HepG2 (cell line): ENCODE results near the gene GNA12. TPM values are rescaled to one million over a fixed set of nuclear protein-coding genes. Genes with fewer than 3 reads are reported as not detected.

ENCODE experiments used
- ATAC-seq: fragments of 200-7000 bp; cut with Tn5 transposase; 3 replicates; pipeline ENCODE4 v1.9.1; 2020; ENCODE audit warnings: mild to moderate bottlenecking, moderate library complexity
- BruUV-seq: library from RNA; stranded (reverse); fragments of 400-500 nt; replicated peaks from 2 replicates; lab custom pipeline; 2021; lab: Mats Ljungman, UMichigan
- CTCF ChIA-PET: fragments of 300-600 bp; formaldehyde crosslinking; extraction: SDS; loops from one replicate; lab custom pipeline; 2021; ENCODE audit warnings: low total read pairs, inconsistent platforms, low intra/inter-chr PET ratio; lab: Yijun Ruan, JAX
- POLR2A ChIA-PET: fragments of 350-600 bp; sonication (Branson Sonifier 250); formaldehyde crosslinking; loops from one replicate; lab custom pipeline; 2020; ENCODE audit warnings: antibody characterized with exemption, inconsistent platforms; lab: Yijun Ruan, JAX
- DNase-seq: peaks from one replicate; pipeline ENCODE4 v3.0.0-alpha.2; 2015; ENCODE audit warnings: low spot score
- FAIRE-seq: peaks from 3 replicates; lab custom pipeline; 2011; peaks lifted over from hg19 to GRCh38; lab: Jason Lieb, UNC
- H2AFZ ChIP-seq: one replicate; pipeline ENCODE4 v1.6.1; 2011; ENCODE audit warnings: low read length, inconsistent platforms
- H3K27ac ChIP-seq: fragments of 300-600 bp; 3 replicates; pipeline ENCODE4 v1.8.0; 2011; ENCODE audit warnings: mixed run types, mild to moderate bottlenecking, mixed read lengths, low read length, inconsistent platforms; ENCODE audit not compliant: insufficient read depth; ENCODE audit errors: extremely low read length
- H3K27me3 ChIP-seq, 2 experiments: fragments of 200-600 bp in 1 of 2; 2 replicates in 1 of 2; 3 replicates in 1 of 2; pipeline versions ENCODE4 v1.6.0 to v1.8.0; 2011; ENCODE audit warnings: low read length in 2 of 2, mild to moderate bottlenecking in 2 of 2, moderate library complexity in 2 of 2, inconsistent platforms in 1 of 2; ENCODE audit not compliant: insufficient read depth in 2 of 2, control insufficient read depth in 1 of 2
- H3K36me3 ChIP-seq, 2 experiments: fragments of 200-600 bp in 1 of 2; replicated peaks in 1 of 2; 2 replicates in 1 of 2; 3 replicates in 1 of 2; pipeline versions ENCODE4 v1.5.1 to v1.8.0; 2011; ENCODE audit warnings: low read length in 2 of 2, inconsistent platforms in 1 of 2; ENCODE audit not compliant: insufficient read depth in 2 of 2, control insufficient read depth in 1 of 2
- H3K4me1 ChIP-seq: 2 replicates; pipeline ENCODE4 v1.5.1; 2012; ENCODE audit warnings: low read length, inconsistent platforms; ENCODE audit not compliant: insufficient read depth
- H3K4me2 ChIP-seq: 2 replicates; pipeline ENCODE4 v1.6.0; 2011; ENCODE audit warnings: low read depth, low read length, inconsistent platforms
- H3K4me3 ChIP-seq, 3 experiments: fragments of 200-600 bp in 1 of 3; sonication (generic), shearing (Covaris generic) in 1 of 3; replicated peaks in 1 of 3; 2 replicates each; pipeline ENCODE4 v1.5.1; 2011 to 2016; ENCODE audit warnings: low read length in 3 of 3, inconsistent platforms in 2 of 3, low read depth in 2 of 3, mild to moderate bottlenecking in 2 of 3, control low read depth in 1 of 3, mixed read lengths in 1 of 3; ENCODE audit not compliant: insufficient read depth in 1 of 3
- H3K79me2 ChIP-seq: one replicate; pipeline ENCODE4 v1.6.1; 2011; ENCODE audit warnings: low read length, inconsistent platforms; ENCODE audit not compliant: insufficient read depth
- H3K9ac ChIP-seq: 2 replicates; pipeline ENCODE4 v1.6.0; 2011; ENCODE audit warnings: mild to moderate bottlenecking, low read depth, low read length, inconsistent platforms; ENCODE audit not compliant: insufficient read depth
- H3K9me3 ChIP-seq: 2 replicates; pipeline ENCODE4 v1.5.1; 2012; ENCODE audit warnings: mild to moderate bottlenecking, low read length
- H4K20me1 ChIP-seq: 2 replicates; pipeline ENCODE4 v1.6.0; 2011; ENCODE audit warnings: inconsistent platforms, mild to moderate bottlenecking, low read length, moderate library complexity; ENCODE audit not compliant: insufficient read depth
- CBFB ChIP-seq: sonication (generic); formaldehyde crosslinking; IDR thresholded peaks from 2 replicates; pipeline ENCODE4 v1.4.0; 2020; ENCODE audit warnings: missing genetic modification reagents
- HCFC1 ChIP-seq: fragments of 150-350 bp; IDR thresholded peaks from 2 replicates; pipeline ENCODE4 v1.6.1; 2014; ENCODE audit warnings: low read depth, low read length
- HNRNPUL1 ChIP-seq: fragments of 200-400 bp; formaldehyde crosslinking; IDR thresholded peaks from 2 replicates; pipeline ENCODE4 v1.6.1; 2017; ENCODE audit warnings: low read depth, mild to moderate bottlenecking, low read length, moderate library complexity
- MTF2 ChIP-seq: sonication (generic); formaldehyde crosslinking; IDR thresholded peaks from 2 replicates; pipeline ENCODE4 v1.5.0; 2020; ENCODE audit warnings: missing genetic modification reagents, borderline replicate concordance
- MZF1 ChIP-seq: sonication (generic); formaldehyde crosslinking; IDR thresholded peaks from 2 replicates; pipeline ENCODE4 v1.8.1; 2023; ENCODE audit warnings: mild to moderate bottlenecking, missing genetic modification reagents, borderline replicate concordance
- NBN ChIP-seq: fragments of 450-650 bp; conservative IDR thresholded peaks from 2 replicates; pipeline ENCODE4 v1.6.1; 2017
- NR2F6 ChIP-seq, 2 experiments: IDR thresholded peaks; 2 replicates each; pipeline ENCODE4 v1.6.1; 2016; ENCODE audit warnings: antibody characterized with exemption in 1 of 2, mild to moderate bottlenecking in 1 of 2
- PHF8 ChIP-seq: sonication (generic); formaldehyde crosslinking; IDR thresholded peaks from 2 replicates; pipeline ENCODE4 v1.5.0; 2020; ENCODE audit warnings: missing genetic modification reagents
- RNF2 ChIP-seq: fragments of 450-650 bp; conservative IDR thresholded peaks from 2 replicates; pipeline ENCODE4 v1.6.1; 2016; ENCODE audit warnings: low read depth
- U2AF2 ChIP-seq: fragments of 200-400 bp; formaldehyde crosslinking; IDR thresholded peaks from 2 replicates; pipeline ENCODE4 v1.6.1; 2017; ENCODE audit warnings: low read depth, mild to moderate bottlenecking, low read length
- ZNF589 ChIP-seq: sonication (generic); formaldehyde crosslinking; conservative IDR thresholded peaks from 2 replicates; pipeline ENCODE4 v1.8.0; 2022; ENCODE audit warnings: mild to moderate bottlenecking, moderate library complexity, missing genetic modification reagents
- ZNF672 ChIP-seq: sonication (generic); formaldehyde crosslinking; IDR thresholded peaks from 2 replicates; pipeline ENCODE4 v1.8.1; 2022; ENCODE audit warnings: missing genetic modification reagents
- ZNF713 ChIP-seq: sonication (generic); formaldehyde crosslinking; IDR thresholded peaks from 2 replicates; pipeline ENCODE4 v1.4.0; 2020; ENCODE audit warnings: mild to moderate bottlenecking, missing genetic modification reagents
- WGBS: methylation state at CpG from one replicate; pipeline ENCODE4 v1.1.6; 2017; ENCODE audit warnings: low lambda C conversion rate; 5-methylcytosine and 5-hydroxymethylcytosine counted together
- in situ Hi-C: cut with HindIII; loops from 2 replicates; pipeline ENCODE4 v1.10.0; 2017; ENCODE audit warnings: low pct_unique_long_range_greater_than_20kb; ENCODE audit not compliant: extremely low pct_ligation_motif_present
- intact Hi-C: fragments of 100-400 bp; cut with micrococcal nuclease; formaldehyde crosslinking; loops from one replicate; pipeline ENCODE4 v1.10.0; 2022; ENCODE audit not compliant: unreplicated experiment
- polyA plus RNA-seq, 8 experiments: library from polyadenylated mRNA; depleted of rRNA in 3 of 8; stranded (reverse) in 7 of 8; unstranded in 1 of 8; fragments of >200 nt; fragmentation: Illumina TruSeq in 4 of 8; extraction: Trizol in 4 of 8; gene quantifications; 2 replicates each; pipeline versions ENCODE4 v1.2.1 to v1.2.3, GENCODE V29; 2011 to 2016; ENCODE audit warnings: low read depth in 4 of 8, missing spikeins in 1 of 8, mixed read lengths in 1 of 8; ENCODE audit not compliant: insufficient read depth in 1 of 8
- total RNA-seq, 5 experiments: library from RNA; depleted of rRNA; stranded (reverse); fragments of >200 nt; fragmentation: Illumina TruSeq; extraction: Trizol; gene quantifications; 2 replicates each; pipeline ENCODE4 v1.2.3, GENCODE V29; 2016; ENCODE audit warnings: low read depth in 1 of 5
- TF ChIP-seq, protein P1 (sequence below): sonication (generic); formaldehyde crosslinking; IDR thresholded peaks from 2 replicates; pipeline ENCODE4 v1.5.0; 2020; ENCODE audit warnings: mild to moderate bottlenecking, missing genetic modification reagents, moderate library complexity
- TF ChIP-seq, protein P2 (sequence below): IDR thresholded peaks from 2 replicates; pipeline ENCODE4 v1.6.1; 2016; ENCODE audit warnings: missing compliant biosample characterization, missing genetic modification reagents, borderline replicate concordance
- TF ChIP-seq, protein P3 (sequence below): sonication (generic); formaldehyde crosslinking; IDR thresholded peaks from 2 replicates; pipeline ENCODE4 v1.5.1; 2020; ENCODE audit warnings: missing genetic modification reagents, mild to moderate bottlenecking, borderline replicate concordance
- TF ChIP-seq, protein P4 (sequence below): sonication (generic); formaldehyde crosslinking; IDR thresholded peaks from 2 replicates; pipeline ENCODE4 v1.8.0; 2022; ENCODE audit warnings: mild to moderate bottlenecking, missing genetic modification reagents, moderate library complexity

Gene GNA12
- total and polyA plus RNA-seq, 2 of the 13 experiments (the other 11 are each of a cell fraction or from before 2014, with no cell fraction given): 16.2 to 50.9 TPM

DNA sequence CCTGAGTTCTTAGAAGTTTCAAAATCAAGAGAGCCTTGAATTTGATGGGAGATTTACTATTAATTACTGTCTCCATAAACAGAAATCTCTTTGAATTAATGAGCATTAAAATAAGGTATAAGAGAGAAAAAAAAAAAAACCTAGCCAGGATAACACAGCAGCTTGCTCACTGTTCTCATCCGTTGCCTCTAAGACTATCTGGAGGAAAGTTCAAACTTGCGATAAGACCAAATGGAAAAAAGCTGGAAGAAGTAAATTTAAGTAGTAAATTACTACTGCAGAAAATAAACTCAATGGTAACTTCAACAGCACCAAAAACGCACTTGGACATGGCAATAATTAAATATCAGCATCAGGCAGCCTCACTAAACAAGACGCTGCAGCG, 36.7 kb downstream of the GNA12 start:
- intact Hi-C loops: no loop called here
- BruUV-seq: no TSS peak
- Histone ChIP-seq H3K4me3 (no peak overlapping the region), H2AFZ (no peak overlapping the region), H3K4me2 (no peak overlapping the region), H3K36me3 (no peaks in the 10 kb centered on the region), H3K9ac (no peak overlapping the region), H4K20me1 (no peaks in the 10 kb centered on the region), H3K79me2 (peaks cover 82% of the 10 kb centered on the region), H3K27ac (no peak overlapping the region), H3K4me1 (peaks cover 84% of the 10 kb centered on the region), H3K27me3 (no peaks in the 10 kb centered on the region), H3K9me3 (no peaks in the 10 kb centered on the region)
- no peak for DNase-seq
- in situ Hi-C loops: no loop called here
- ChIA-PET CTCF (no interaction called here), POLR2A (no interaction called here)
- TF ChIP-seq, protein P1, sequence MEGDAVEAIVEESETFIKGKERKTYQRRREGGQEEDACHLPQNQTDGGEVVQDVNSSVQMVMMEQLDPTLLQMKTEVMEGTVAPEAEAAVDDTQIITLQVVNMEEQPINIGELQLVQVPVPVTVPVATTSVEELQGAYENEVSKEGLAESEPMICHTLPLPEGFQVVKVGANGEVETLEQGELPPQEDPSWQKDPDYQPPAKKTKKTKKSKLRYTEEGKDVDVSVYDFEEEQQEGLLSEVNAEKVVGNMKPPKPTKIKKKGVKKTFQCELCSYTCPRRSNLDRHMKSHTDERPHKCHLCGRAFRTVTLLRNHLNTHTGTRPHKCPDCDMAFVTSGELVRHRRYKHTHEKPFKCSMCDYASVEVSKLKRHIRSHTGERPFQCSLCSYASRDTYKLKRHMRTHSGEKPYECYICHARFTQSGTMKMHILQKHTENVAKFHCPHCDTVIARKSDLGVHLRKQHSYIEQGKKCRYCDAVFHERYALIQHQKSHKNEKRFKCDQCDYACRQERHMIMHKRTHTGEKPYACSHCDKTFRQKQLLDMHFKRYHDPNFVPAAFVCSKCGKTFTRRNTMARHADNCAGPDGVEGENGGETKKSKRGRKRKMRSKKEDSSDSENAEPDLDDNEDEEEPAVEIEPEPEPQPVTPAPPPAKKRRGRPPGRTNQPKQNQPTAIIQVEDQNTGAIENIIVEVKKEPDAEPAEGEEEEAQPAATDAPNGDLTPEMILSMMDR (CRISPR knock-in tag): no peak
- TF ChIP-seq ZNF672 (CRISPR knock-in tag): no peak
- TF ChIP-seq MZF1 (CRISPR knock-in tag): no peak
- TF ChIP-seq PHF8 (CRISPR knock-in tag): no peak
- no peak for TF ChIP-seq U2AF2
- no peak for TF ChIP-seq NBN
- TF ChIP-seq CBFB (CRISPR knock-in tag): no peak
- TF ChIP-seq, protein P2, sequence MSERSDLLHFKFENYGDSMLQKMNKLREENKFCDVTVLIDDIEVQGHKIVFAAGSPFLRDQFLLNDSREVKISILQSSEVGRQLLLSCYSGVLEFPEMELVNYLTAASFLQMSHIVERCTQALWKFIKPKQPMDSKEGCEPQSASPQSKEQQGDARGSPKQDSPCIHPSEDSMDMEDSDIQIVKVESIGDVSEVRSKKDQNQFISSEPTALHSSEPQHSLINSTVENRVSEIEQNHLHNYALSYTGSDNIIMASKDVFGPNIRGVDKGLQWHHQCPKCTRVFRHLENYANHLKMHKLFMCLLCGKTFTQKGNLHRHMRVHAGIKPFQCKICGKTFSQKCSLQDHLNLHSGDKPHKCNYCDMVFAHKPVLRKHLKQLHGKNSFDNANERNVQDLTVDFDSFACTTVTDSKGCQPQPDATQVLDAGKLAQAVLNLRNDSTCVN: no peak
- TF ChIP-seq MTF2: no peak
- TF ChIP-seq, protein P3, sequence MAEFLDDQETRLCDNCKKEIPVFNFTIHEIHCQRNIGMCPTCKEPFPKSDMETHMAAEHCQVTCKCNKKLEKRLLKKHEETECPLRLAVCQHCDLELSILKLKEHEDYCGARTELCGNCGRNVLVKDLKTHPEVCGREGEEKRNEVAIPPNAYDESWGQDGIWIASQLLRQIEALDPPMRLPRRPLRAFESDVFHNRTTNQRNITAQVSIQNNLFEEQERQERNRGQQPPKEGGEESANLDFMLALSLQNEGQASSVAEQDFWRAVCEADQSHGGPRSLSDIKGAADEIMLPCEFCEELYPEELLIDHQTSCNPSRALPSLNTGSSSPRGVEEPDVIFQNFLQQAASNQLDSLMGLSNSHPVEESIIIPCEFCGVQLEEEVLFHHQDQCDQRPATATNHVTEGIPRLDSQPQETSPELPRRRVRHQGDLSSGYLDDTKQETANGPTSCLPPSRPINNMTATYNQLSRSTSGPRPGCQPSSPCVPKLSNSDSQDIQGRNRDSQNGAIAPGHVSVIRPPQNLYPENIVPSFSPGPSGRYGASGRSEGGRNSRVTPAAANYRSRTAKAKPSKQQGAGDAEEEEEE (CRISPR knock-in tag): no peak
- no peak for TF ChIP-seq HCFC1
- TF ChIP-seq RNF2: no peak
- no peak for TF ChIP-seq HNRNPUL1
- TF ChIP-seq, protein P4, sequence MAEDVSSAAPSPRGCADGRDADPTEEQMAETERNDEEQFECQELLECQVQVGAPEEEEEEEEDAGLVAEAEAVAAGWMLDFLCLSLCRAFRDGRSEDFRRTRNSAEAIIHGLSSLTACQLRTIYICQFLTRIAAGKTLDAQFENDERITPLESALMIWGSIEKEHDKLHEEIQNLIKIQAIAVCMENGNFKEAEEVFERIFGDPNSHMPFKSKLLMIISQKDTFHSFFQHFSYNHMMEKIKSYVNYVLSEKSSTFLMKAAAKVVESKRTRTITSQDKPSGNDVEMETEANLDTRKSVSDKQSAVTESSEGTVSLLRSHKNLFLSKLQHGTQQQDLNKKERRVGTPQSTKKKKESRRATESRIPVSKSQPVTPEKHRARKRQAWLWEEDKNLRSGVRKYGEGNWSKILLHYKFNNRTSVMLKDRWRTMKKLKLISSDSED (CRISPR knock-in tag): no peak
- no peak for TF ChIP-seq ZNF713 (CRISPR knock-in tag)
- no peak for TF ChIP-seq ZNF589 (CRISPR knock-in tag)
- no peak for TF ChIP-seq NR2F6 (IDR thresholded peaks at IDR 0.05)
- no peak for TF ChIP-seq NR2F6 (CRISPR knock-in tag; IDR thresholded peaks at IDR 0.05)
- WGBS: 96% methylated on average over 4 of the region's 5 CpGs
- ATAC-seq: no peak
- no peak for FAIRE-seq
